Activated T-helper 1 cell treated with anti-CD3 and anti-CD28 coated beads, Interleukin-2, amount 50 U/mL, for 16 hours (primary cell): Measurements from ENCODE around the gene RAB3A.

Source experiments
- DNase-seq, 2 donors: peaks; one replicate each; pipeline ENCODE4 v3.0.0-alpha.2; 2020; ENCODE audit warnings: low read depth in 1 of 2, low spot score in 1 of 2

Gene RAB3A

GRCh38 chr19:18202397-18202777 lies 1.5 kb downstream of the RAB3A start:
- DNase-seq: no peak

DNA sequence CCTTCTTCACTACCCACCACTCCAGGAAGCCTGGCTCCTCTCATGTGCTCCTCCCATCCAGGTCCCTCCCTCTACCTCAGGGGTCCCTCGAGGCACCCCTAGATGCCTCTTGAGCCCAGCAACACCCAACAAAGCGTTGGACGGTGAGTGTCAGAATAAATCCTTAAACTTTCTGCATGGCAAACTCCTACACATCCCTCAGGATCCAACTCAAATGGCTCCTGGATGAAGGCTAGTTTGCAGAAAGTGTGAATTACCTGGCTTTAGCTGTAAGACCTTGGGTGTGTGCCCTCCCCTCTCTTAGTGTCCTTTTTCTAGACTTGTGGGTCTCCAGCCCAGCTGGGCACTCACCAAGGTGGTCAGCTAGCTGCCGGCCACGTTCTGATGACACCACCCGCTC lies 5.5 kb downstream of the RAB3A start:
- no peak for DNase-seq

GRCh38 chr19:18197941-18198340 lies 5.9 kb downstream of the RAB3A start:
- no peak for DNase-seq

- DNase-seq: no peak
Observed at GRCh38 chr19:18197306-18197705, 6.5 kb downstream of the RAB3A start.

GRCh38 chr19:18196511-18196845 lies 7.4 kb downstream of the RAB3A start:
- DNase-seq: no peak

- no peak for DNase-seq
Observed at GRCh38 chr19:18194554-18195238, 9.1 kb downstream of the RAB3A start.

GRCh38 chr19:18194181-18194530 lies 9.7 kb downstream of the RAB3A start:
- DNase-seq: no peak

DNA sequence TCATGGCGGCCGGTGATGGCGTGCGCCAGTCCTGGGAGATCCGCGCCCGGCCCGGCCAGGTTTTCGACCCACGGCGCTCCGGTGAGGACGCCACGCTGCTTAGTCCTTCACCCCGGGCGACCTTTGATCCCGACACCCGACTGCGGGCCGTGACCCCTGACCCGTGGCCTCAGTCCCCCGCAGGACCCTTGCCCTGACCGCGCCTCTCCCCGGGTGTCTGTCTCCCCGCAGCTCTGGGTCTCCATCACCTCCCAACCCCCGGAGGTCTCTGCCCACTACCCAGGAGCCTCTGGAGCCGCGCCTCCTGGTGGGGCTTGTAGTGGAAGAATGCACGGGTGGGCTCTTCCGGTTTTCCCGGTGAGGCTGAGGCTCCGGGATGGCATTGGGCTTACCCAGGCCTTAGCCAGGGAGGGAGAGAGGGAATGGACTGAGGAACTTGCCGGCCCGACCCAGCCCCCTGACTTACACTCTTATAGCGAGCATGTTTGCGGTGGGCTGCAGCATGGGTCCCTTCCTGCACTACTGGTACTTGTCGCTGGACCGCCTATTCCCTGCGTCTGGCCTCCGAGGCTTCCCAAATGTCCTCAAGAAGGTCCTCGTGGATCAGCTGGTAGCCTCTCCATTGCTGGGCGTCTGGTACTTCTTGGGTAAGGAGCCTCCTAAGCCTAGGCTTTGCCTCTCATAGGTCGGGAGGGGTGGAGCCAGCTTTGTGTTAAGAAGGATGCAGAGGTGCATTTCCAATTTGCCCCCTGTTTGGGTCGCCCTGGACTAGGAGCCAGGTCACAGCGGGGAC lies 10.3 kb downstream of the RAB3A start:
- DNase-seq: no peak

DNA sequence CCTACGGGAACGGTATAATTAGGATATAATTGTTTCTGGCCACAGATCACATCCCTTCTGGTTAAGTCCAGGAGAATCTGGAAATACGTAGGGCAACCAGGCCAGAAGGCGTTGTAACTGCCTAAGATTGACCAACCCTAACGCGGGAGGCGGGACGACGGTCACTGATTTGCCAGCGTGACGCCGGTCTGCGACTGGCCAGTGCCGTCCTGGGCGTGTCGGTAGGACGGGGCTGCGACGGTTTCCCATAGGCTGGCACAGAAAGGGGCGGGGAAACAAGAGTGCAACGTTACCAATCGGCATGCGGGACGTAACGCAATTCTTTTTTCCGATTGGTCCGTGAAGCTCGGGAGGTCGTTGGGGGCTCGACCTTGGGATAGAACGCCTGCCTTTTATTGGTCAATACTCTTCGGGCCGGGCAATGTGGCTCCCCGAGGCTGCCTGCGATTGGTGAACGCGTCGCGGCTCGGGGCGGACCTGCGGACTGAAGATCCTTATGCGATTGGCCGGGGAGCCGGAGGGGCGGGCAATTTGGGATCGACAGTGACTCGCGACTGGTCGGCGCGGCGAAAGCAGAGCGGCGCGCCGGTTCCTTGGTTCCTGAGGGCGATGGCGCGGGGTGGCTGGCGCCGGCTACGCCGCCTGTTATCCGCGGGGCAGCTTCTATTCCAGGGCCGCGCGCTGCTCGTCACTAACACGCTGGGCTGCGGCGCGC lies 11.0 kb downstream of the RAB3A start, which contains the start of gene MPV17L2:
MPV17L2 (plus strand) TSS at position 546 of the 715 bp plus-strand sequence; CDS start at position 610, 64 bp downstream.
- DNase-seq: peak; percentile 95 to 97

GRCh38 chr19:18191640-18192062 lies 12.2 kb downstream of the RAB3A start:
- no peak for DNase-seq

DNA sequence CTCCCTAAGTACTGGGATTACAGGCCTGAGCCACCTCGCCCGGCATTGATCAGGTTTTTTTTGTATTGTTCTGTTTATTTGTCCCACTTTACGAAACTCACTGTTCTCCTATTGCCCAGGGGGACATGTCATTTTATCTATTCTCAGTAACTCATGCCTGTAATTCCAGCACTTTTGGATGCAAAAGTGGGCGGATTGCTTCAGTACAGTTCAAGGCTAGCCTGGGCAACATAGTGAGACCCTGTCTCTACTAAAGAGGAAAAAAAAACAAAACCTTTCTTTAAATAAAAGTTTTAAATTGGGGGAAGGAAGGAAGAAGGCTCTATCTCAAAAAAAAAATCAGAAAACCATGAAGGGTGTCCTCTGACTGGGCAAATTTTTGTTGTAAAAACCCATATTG lies 13.6 kb downstream of the RAB3A start:
- DNase-seq: no peak

GRCh38 chr19:18185538-18185937 lies 18.3 kb downstream of the RAB3A start:
- no peak for DNase-seq

- no peak for DNase-seq
Observed at GRCh38 chr19:18183529-18183928, 20.3 kb downstream of the RAB3A start.

GRCh38 chr19:18179957-18180356 lies 23.9 kb downstream of the RAB3A start:
- DNase-seq: no peak

- DNase-seq: no peak
Observed at GRCh38 chr19:18176367-18177310, 27.2 kb downstream of the RAB3A start.

GRCh38 chr19:18174983-18175382 lies 28.9 kb downstream of the RAB3A start:
- no peak for DNase-seq

GRCh38 chr19:18173572-18174288 lies 30.1 kb downstream of the RAB3A start, which contains the start of gene IFI30:
Gene IFI30, plus strand, starts transcription at chr19:18173813. Its CDS starts 29 bp downstream, at chr19:18173842.
- peak in 1 of 2 donors; percentile 42 for DNase-seq

DNA sequence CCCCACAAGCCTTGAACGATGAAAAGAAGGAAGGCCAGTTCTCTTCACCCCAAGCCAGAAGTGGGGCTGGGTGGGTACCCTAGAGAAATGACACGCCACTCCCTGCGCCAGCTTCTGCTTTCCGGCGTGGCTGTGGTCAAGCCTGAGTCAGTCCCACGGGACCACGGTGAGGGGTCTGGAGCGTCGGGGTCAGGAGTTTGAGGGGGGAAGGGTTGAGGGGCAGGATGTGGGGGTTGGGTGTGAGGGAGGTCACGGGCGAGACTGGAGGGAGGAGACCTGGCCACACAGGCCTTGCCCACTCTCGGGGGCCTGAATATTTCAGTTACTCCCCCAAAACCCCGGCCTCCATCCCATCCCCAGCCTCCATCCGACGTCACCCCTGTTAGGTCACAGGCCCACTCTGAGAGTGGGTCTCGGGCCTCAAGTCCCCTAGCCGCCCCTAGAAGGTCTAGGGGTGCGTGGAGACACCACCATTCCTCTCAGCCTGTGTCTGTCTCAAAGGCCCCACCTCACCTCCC lies 30.7 kb downstream of the RAB3A start:
- DNase-seq: no peak

GRCh38 chr19:18172331-18173053 lies 31.4 kb downstream of the RAB3A start:
- DNase-seq: no peak
